Right lobe of liver (tissue), 6 donors: Measurements from ENCODE around the gene SEZ6L. TPM values are rescaled to one million over a fixed set of nuclear protein-coding genes. Genes with fewer than 3 reads are reported as not detected.

ENCODE experiments used
- ATAC-seq, 4 donors: fragments of 200-7000 bp; cut with Tn5 transposase; one replicate each; pipeline ENCODE4 v1.9.1; 2020; ENCODE audit warnings: mild to moderate bottlenecking in 4 of 4, moderate library complexity in 4 of 4
- DNase-seq, 3 donors: peaks; one replicate each; pipeline ENCODE4 v3.0.0-alpha.2; 2020
- H3K27ac ChIP-seq, 3 donors: fragments of 200-600 bp; one replicate each; pipeline ENCODE4 v1.8.0; 2022
- H3K27me3 ChIP-seq, 2 donors: fragments of 200-600 bp; one replicate each; pipeline ENCODE4 v1.8.0; 2022
- H3K36me3 ChIP-seq, 4 donors: fragments of 200-600 bp; sonication (generic) in 1 of 4; one replicate each; pipeline versions ENCODE4 v1.5.1 to v1.8.0; 2017 to 2022; ENCODE audit warnings: control low read depth in 1 of 4
- H3K4me1 ChIP-seq, 4 donors: fragments of 200-600 bp; sonication (generic) in 1 of 4; one replicate each; pipeline versions ENCODE4 v1.5.1 to v1.8.0; 2017 to 2022; ENCODE audit warnings: control low read depth in 1 of 4
- H3K4me3 ChIP-seq, 3 donors: fragments of 200-600 bp; one replicate each; pipeline ENCODE4 v1.8.0; 2022
- H3K9me3 ChIP-seq, 4 donors: fragments of 200-600 bp; sonication (generic) in 1 of 4; one replicate each; pipeline versions ENCODE4 v1.5.1 to v1.8.0; 2017 to 2022; ENCODE audit warnings: control low read depth in 1 of 4
- CTCF ChIP-seq, 4 donors: fragments of 200-600 bp in 3 of 4; fragments of 450-650 bp in 1 of 4; IDR thresholded peaks; one replicate each; pipeline versions ENCODE4 v1.5.1 to v1.8.0; 2016 to 2022; ENCODE audit warnings: antibody characterized with exemption in 4 of 4, mild to moderate bottlenecking in 2 of 4
- POLR2A ChIP-seq: fragments of 450-650 bp; IDR thresholded peaks from one replicate; pipeline ENCODE4 v1.6.1; 2017; ENCODE audit warnings: antibody characterized with exemption, mild to moderate bottlenecking
- WGBS: methylation state at CpG from one replicate; pipeline ENCODE4 v1.1.6; 2018; ENCODE audit warnings: low coverage, low lambda C conversion rate; ENCODE audit not compliant: insufficient coverage; ENCODE audit errors: missing lambda C conversion rate; 5-methylcytosine and 5-hydroxymethylcytosine counted together
- intact Hi-C, 2 donors: fragments of 100-400 bp; cut with DNase I; formaldehyde crosslinking; loops; one replicate each; pipeline versions ENCODE4 v1.11.2 to v1.14.1; 2022
- total RNA-seq, 6 experiments: library from RNA; depleted of rRNA in 2 of 6; stranded (reverse); fragments of >200 nt in 2 of 6; fragmentation: NEBNext Ultra II Directional in 3 of 6; extraction: Animal tissue kit (Norgen Biotek cat#: 25700) in 3 of 6; gene quantifications; one replicate each; pipeline versions ENCODE4 v1.1.0 to v1.2.4, GENCODE V29; 2016 to 2023
- donor health status: DM: no; HTN: yes; CAD: no.
- donor health status: DM: no; HTN: no; CAD: no.
- donor health status: DM: no; HTN: no; CAD: no.
- donor health status: DM: no; HTN: yes; CAD: no.
- donor health status: DM: no; HTN: yes; CAD: no.

SEZ6L gene
- total RNA-seq, 6 experiments from 2014 or later: 0.13 TPM; not detected in 5

DNA sequence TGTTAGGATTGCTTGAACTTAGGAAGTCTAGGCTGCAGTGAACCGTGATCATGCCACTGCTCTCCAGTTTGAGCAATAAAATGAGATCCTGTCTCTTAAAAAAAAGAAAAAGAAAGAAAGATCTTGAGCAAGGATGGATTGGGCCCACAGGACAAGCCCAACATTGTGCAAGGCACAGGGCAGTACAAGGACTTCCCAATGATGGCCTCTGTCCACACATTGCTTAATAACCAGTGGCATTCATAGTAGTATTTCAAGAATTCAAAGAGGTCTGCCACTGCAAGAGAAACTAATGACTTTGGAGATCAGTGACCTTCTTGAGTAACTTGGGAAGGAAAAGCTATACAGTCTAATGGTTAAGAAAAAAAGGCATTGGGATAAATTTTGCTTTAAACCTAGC, 44.6 kb downstream of the SEZ6L start:
- Histone ChIP-seq H3K9me3 (no peaks in the 10 kb centered on the region), H3K36me3 (no peaks in the 10 kb centered on the region), H3K4me3 (no peak overlapping the region), H3K4me1 (no peaks in the 10 kb centered on the region), H3K27ac (no peak overlapping the region), H3K27me3 (no peaks in the 10 kb centered on the region)
- ATAC-seq (no peak), DNase-seq (no peak)
- intact Hi-C loops: no loop called here
- TF ChIP-seq CTCF (IDR thresholded peaks at IDR 0.05): no peak
- TF ChIP-seq POLR2A: no peak
- 59% methylated on average over 1 of the region's 1 CpG for WGBS

DNA sequence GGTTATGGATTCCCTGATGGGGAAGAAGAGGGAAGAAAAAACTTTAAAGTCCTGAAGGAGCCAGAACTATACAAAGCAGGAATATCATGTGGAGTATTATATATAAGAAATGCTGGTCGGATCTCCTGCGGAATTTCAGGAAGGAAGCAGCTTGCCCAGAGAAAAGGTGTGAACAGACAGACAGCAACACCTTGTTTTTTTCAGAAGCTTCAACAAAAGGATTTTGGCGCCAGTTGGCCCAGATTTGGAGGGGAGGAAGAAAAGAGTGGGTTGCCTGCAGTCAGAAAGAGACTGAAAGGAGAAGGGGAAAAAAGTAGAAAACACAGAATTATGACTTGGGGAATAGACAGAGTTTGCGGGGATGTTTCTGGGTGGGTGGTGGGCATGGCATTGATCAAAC, 45.2 kb downstream of the SEZ6L start:
- no peaks in the 10 kb centered on the region for H3K4me1 ChIP-seq
- H3K36me3 ChIP-seq: no peaks in the 10 kb centered on the region
- intact Hi-C loops: no loop called here
- no peak overlapping the region for H3K27ac ChIP-seq
- WGBS: 54% methylated on average over 4 of the region's 4 CpGs
- no peaks in the 10 kb centered on the region for H3K27me3 ChIP-seq
- TF ChIP-seq POLR2A (no peak), CTCF (IDR thresholded peaks at IDR 0.05) (no peak)
- ATAC-seq (no peak), DNase-seq (no peak)
- H3K4me3 ChIP-seq: no peak overlapping the region
- H3K9me3 ChIP-seq: no peaks in the 10 kb centered on the region

DNA sequence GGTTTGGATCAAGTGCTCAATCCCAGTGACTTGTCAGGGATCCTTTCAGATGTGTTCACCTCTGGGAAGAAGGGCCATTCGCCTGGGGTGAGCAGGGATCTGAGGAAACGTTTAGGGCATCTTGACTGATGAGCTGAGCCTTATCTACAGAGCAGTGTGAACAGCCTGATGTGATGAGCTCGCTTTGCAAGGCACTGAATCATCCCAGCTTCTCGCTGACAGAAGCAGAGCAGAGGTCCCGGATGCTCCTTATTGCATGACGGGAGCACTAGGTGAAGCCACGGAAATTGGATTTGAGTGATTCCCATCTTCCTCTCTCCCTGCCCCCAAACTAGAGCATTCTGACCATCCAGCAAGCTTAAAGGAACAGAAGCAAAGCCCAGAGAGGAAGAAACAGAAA, 46.5 kb downstream of the SEZ6L start:
- Histone ChIP-seq H3K27ac (no peak overlapping the region), H3K4me1 (no peaks in the 10 kb centered on the region), H3K36me3 (no peaks in the 10 kb centered on the region), H3K4me3 (no peak overlapping the region), H3K9me3 (no peaks in the 10 kb centered on the region), H3K27me3 (no peaks in the 10 kb centered on the region)
- WGBS: 10% methylated on average over 6 of the region's 7 CpGs
- TF ChIP-seq CTCF (IDR thresholded peaks at IDR 0.05) (no peak), POLR2A (no peak)
- no peak for ATAC-seq
- intact Hi-C loops: no loop called here
- no peak for DNase-seq

- intact Hi-C loops: no loop called here
- H3K4me1 ChIP-seq: no peaks in the 10 kb centered on the region
- no peaks in the 10 kb centered on the region for H3K9me3 ChIP-seq
- H3K27ac ChIP-seq: no peak overlapping the region
- H3K36me3 ChIP-seq: no peaks in the 10 kb centered on the region
- ATAC-seq (no peak), DNase-seq (no peak)
- TF ChIP-seq CTCF (IDR thresholded peaks at IDR 0.05) (no peak), POLR2A (no peak)
- H3K4me3 ChIP-seq: no peak overlapping the region
- 40% methylated on average over 5 of the region's 5 CpGs for WGBS
- no peaks in the 10 kb centered on the region for H3K27me3 ChIP-seq
Measured at GRCh38 chr22:26225207-26225606, 55.9 kb downstream of the SEZ6L start.
